ENCODE data around the gene GTPBP2.

GRCh38 chr6:43636308-43636659 is 7.2 kb upstream of the GTPBP2 start:
- TF ChIP-seq CTCF (IDR thresholded peaks at IDR 0.05; ENCODE audit: low read length) (no peak), EZH2 (optimal IDR thresholded peaks at IDR 0.05; ENCODE audit: low read depth, low read length) (no peak)
